Neural cell (in vitro differentiated cells): ENCODE data around the gene FUT9. TPM values are rescaled to one million over a fixed set of nuclear protein-coding genes. Genes with fewer than 3 reads are reported as not detected.

ENCODE experiments used
- H2AFZ ChIP-seq: fragments of 200-600, 300-800 bp; sonication (generic), shearing (Covaris generic); 2 replicates; pipeline ENCODE4 v1.6.0; 2014; ENCODE audit warnings: low read depth, mild to moderate bottlenecking, antibody characterized with exemption, low read length, moderate library complexity
- H3F3A ChIP-seq: fragments of 200-600 bp; shearing (Covaris generic); 2 replicates; pipeline ENCODE4 v1.6.1; 2016; ENCODE audit warnings: mild to moderate bottlenecking, moderate library complexity, mixed read lengths, antibody characterized with exemption, low read length; ENCODE audit not compliant: insufficient read depth, poor library complexity, severe bottlenecking
- H3K27ac ChIP-seq: fragments of 200-600, 300-800 bp; sonication (generic), shearing (Covaris generic); 2 replicates; pipeline ENCODE4 v1.5.1; 2014; ENCODE audit warnings: mild to moderate bottlenecking, low read length, moderate library complexity
- H3K27me3 ChIP-seq: fragments of 300-800, 200-600 bp; sonication (generic), shearing (Covaris generic); 2 replicates; pipeline ENCODE4 v1.6.0; 2014; ENCODE audit warnings: mild to moderate bottlenecking, low read depth, low read length, moderate library complexity; ENCODE audit not compliant: insufficient read depth
- H3K36me3 ChIP-seq: fragments of 300-800, 200-600 bp; sonication (generic), shearing (Covaris generic); 2 replicates; pipeline ENCODE4 v1.5.1; 2014; ENCODE audit warnings: mild to moderate bottlenecking, antibody characterized with exemption, low read length, moderate library complexity; ENCODE audit not compliant: insufficient read depth
- H3K4me2 ChIP-seq: fragments of 300-800, 200-600 bp; sonication (generic), shearing (Covaris generic); 2 replicates; pipeline ENCODE4 v1.6.0; 2014; ENCODE audit warnings: mild to moderate bottlenecking, low read length
- H3K4me3 ChIP-seq: fragments of 300-800, 200-600 bp; sonication (generic), shearing (Covaris generic); 2 replicates; pipeline ENCODE4 v1.5.1; 2014; ENCODE audit warnings: mild to moderate bottlenecking, low read length, moderate library complexity
- H3K79me2 ChIP-seq: fragments of 200-600 bp; shearing (Covaris generic); replicated peaks from 2 replicates; pipeline ENCODE4 v1.6.0; 2014; ENCODE audit warnings: mild to moderate bottlenecking, low read length, moderate library complexity; ENCODE audit not compliant: insufficient read depth
- H3K9ac ChIP-seq: fragments of 300-800, 200-600 bp; sonication (generic), shearing (Covaris generic); 2 replicates; pipeline ENCODE4 v1.6.1; 2016; ENCODE audit warnings: mild to moderate bottlenecking, low read length, mixed read lengths
- H3K9me2 ChIP-seq: fragments of 200-600 bp; shearing (Covaris generic); 2 replicates; pipeline ENCODE4 v1.6.1; 2016; ENCODE audit warnings: mild to moderate bottlenecking, low read length, mixed read lengths; ENCODE audit not compliant: insufficient read depth
- H3K9me3 ChIP-seq: fragments of 200-600, 300-800 bp; sonication (generic), shearing (Covaris generic); 2 replicates; pipeline ENCODE4 v1.6.1; 2016; ENCODE audit warnings: mild to moderate bottlenecking, mixed run types, low read length, moderate library complexity, mixed read lengths
- H4K20me1 ChIP-seq: fragments of 200-600 bp; shearing (Covaris generic); 2 replicates; pipeline ENCODE4 v1.6.1; 2016; ENCODE audit warnings: mild to moderate bottlenecking, mixed run types; ENCODE audit not compliant: insufficient read depth
- CTCF ChIP-seq: fragments of 450-650 bp; IDR thresholded peaks from 2 replicates; pipeline ENCODE4 v1.5.1; 2014; ENCODE audit warnings: antibody characterized with exemption, mild to moderate bottlenecking, moderate library complexity; ENCODE audit not compliant: poor library complexity, severe bottlenecking
- EP300 ChIP-seq: fragments of 450-650 bp; conservative IDR thresholded peaks from 2 replicates; pipeline ENCODE4 v1.6.1; 2014; ENCODE audit warnings: antibody characterized with exemption, mild to moderate bottlenecking, moderate library complexity; ENCODE audit not compliant: poor library complexity, severe bottlenecking
- EZH2 ChIP-seq: fragments of 200-600, 300-800 bp; shearing (Covaris generic), sonication (generic); IDR thresholded peaks from 2 replicates; pipeline ENCODE4 v1.6.1; 2014; ENCODE audit warnings: antibody characterized with exemption, low read length, borderline replicate concordance, mild to moderate bottlenecking; ENCODE audit not compliant: insufficient read depth, poor library complexity, severe bottlenecking
- MXI1 ChIP-seq: fragments of 450-650 bp; conservative IDR thresholded peaks from 2 replicates; pipeline ENCODE4 v1.6.1; 2014; ENCODE audit warnings: antibody characterized with exemption, mild to moderate bottlenecking; ENCODE audit not compliant: poor library complexity, severe bottlenecking
- POLR2AphosphoS5 ChIP-seq: IDR thresholded peaks from 2 replicates; pipeline ENCODE4 v1.6.1; 2012
- RAD21 ChIP-seq: fragments of 450-650 bp; conservative IDR thresholded peaks from 2 replicates; pipeline ENCODE4 v1.6.1; 2014; ENCODE audit warnings: antibody characterized with exemption, mild to moderate bottlenecking, moderate library complexity
- SMC3 ChIP-seq: fragments of 450-650 bp; conservative IDR thresholded peaks from 2 replicates; pipeline ENCODE4 v1.6.1; 2014; ENCODE audit warnings: antibody characterized with exemption, mild to moderate bottlenecking, moderate library complexity; ENCODE audit not compliant: poor library complexity
- TAF1 ChIP-seq: IDR thresholded peaks from 2 replicates; pipeline ENCODE4 v1.6.1; 2012; ENCODE audit warnings: low read depth
- polyA plus RNA-seq: library from polyadenylated mRNA; depleted of rRNA; stranded (reverse); fragments of >200 nt; gene quantifications from 2 replicates; pipeline ENCODE4 v1.2.3, GENCODE V29; 2014
- TF ChIP-seq, protein P1 (sequence below): IDR thresholded peaks from 2 replicates; pipeline ENCODE4 v1.6.1; 2012; ENCODE audit warnings: borderline replicate concordance

FUT9 gene
- polyA plus RNA-seq, 1 donor from 2014 or later = 18.5 TPM

GRCh38 chr6:95994151-95994550 is 21.6 kb upstream of the FUT9 start:
- Histone ChIP-seq H3K79me2 (no peaks in the 10 kb centered on the region), H3K36me3 (no peaks in the 10 kb centered on the region), H4K20me1 (no peaks in the 10 kb centered on the region), H3K9ac (no peak overlapping the region), H3K27ac (no peak overlapping the region), H2AFZ (no peak overlapping the region), H3K9me3 (peaks cover 5% of the 10 kb centered on the region), H3K4me3 (no peak overlapping the region), H3F3A (no peaks in the 10 kb centered on the region), H3K4me2 (no peak overlapping the region), H3K27me3 (no peaks in the 10 kb centered on the region), H3K9me2 (no peaks in the 10 kb centered on the region)
- no peak for TF ChIP-seq POLR2AphosphoS5
- TF ChIP-seq, protein P1, sequence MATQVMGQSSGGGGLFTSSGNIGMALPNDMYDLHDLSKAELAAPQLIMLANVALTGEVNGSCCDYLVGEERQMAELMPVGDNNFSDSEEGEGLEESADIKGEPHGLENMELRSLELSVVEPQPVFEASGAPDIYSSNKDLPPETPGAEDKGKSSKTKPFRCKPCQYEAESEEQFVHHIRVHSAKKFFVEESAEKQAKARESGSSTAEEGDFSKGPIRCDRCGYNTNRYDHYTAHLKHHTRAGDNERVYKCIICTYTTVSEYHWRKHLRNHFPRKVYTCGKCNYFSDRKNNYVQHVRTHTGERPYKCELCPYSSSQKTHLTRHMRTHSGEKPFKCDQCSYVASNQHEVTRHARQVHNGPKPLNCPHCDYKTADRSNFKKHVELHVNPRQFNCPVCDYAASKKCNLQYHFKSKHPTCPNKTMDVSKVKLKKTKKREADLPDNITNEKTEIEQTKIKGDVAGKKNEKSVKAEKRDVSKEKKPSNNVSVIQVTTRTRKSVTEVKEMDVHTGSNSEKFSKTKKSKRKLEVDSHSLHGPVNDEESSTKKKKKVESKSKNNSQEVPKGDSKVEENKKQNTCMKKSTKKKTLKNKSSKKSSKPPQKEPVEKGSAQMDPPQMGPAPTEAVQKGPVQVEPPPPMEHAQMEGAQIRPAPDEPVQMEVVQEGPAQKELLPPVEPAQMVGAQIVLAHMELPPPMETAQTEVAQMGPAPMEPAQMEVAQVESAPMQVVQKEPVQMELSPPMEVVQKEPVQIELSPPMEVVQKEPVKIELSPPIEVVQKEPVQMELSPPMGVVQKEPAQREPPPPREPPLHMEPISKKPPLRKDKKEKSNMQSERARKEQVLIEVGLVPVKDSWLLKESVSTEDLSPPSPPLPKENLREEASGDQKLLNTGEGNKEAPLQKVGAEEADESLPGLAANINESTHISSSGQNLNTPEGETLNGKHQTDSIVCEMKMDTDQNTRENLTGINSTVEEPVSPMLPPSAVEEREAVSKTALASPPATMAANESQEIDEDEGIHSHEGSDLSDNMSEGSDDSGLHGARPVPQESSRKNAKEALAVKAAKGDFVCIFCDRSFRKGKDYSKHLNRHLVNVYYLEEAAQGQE = no peak
- no peak for TF ChIP-seq EP300
- no peak for TF ChIP-seq SMC3
- no peak for TF ChIP-seq CTCF
- TF ChIP-seq TAF1 = no peak
- no peak for TF ChIP-seq RAD21
- no peak for TF ChIP-seq MXI1
- no peak for TF ChIP-seq EZH2

- H3K9me2 ChIP-seq = no peaks in the 10 kb centered on the region
- no peaks in the 10 kb centered on the region for H3K79me2 ChIP-seq
- no peak overlapping the region for H2AFZ ChIP-seq
- no peak overlapping the region for H3K4me3 ChIP-seq
- H4K20me1 ChIP-seq = no peaks in the 10 kb centered on the region
- H3K9me3 ChIP-seq = no peaks in the 10 kb centered on the region
- H3F3A ChIP-seq = no peaks in the 10 kb centered on the region
- H3K4me2 ChIP-seq = no peak overlapping the region
- no peaks in the 10 kb centered on the region for H3K27me3 ChIP-seq
- no peak overlapping the region for H3K27ac ChIP-seq
- no peak overlapping the region for H3K9ac ChIP-seq
- no peaks in the 10 kb centered on the region for H3K36me3 ChIP-seq
- TF ChIP-seq CTCF (no peak), RAD21 (no peak)
Measured at GRCh38 chr6:95998133-95998532, 17.6 kb upstream of the FUT9 start.
